CD4-positive, alpha-beta T cell treated with Interleukin-21 for 1 hour (primary cell): ENCODE data around the gene LRRC56.
"Not testable (repeated sequence)": the region's sequence is repeated elsewhere in the genome, so short reads cannot be mapped to it uniquely, and the experiment has no call there.

Experiments used
- DNase-seq: peaks from one replicate; pipeline ENCODE4 v3.0.0-alpha.2; 2020

LRRC56 gene

GRCh38 chr11:502288-503178, 34.8 kb upstream of the LRRC56 start:
- DNase-seq = no peak

- DNase-seq = peak; percentile 32
Measured at GRCh38 chr11:503179-503981, 33.9 kb upstream of the LRRC56 start.

DNA sequence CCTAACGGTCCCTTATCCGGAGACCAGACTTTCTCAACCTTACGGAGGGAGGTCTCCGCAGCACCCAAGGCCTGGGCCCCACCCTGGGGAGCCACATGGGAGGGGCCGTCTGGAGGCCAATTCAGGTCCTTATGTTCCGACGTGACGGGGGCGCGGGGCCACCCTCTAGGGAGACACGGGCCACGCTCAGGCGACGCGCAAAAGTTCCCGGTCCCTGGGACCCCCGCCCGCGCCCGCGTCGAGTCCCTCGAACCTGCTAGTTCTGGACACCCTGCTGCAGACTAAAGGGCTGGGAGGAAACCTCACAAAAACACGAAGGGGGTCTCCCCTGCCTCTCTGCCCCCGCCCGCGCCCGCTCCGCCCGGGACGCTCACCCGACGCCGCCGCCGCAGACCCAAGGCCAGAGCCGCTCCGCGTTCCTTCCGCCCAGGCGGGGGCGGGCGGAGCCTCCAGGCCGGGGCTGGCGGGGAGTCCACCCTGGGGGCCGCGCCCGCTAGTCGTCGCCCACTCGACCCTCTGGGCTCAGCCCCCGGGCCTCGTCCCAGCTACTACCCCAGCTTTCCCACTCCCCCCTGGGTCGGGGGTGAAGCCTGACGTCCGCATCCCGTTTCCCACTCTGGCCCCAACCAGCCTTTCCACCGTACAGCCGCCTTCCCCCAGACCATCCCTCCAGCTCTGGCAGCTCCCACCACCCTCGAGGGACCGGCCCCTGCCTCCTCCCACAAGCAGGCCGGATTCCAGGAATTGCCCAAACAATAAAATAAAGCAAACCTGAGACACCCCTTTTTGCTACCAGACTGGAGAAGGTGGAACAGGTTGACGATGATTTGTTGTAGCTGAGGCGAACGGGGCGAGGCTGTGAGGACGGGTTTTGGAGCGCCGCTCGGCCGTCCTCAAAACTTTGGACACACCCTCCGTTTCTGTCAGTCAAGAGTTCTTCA, 33.0 kb upstream of the LRRC56 start:
- no peak for DNase-seq

GRCh38 chr11:504994-505344, 32.4 kb upstream of the LRRC56 start:
- no peak for DNase-seq

- peak; percentile 96 for DNase-seq
Measured at GRCh38 chr11:506238-506994, 30.9 kb upstream of the LRRC56 start.

DNA sequence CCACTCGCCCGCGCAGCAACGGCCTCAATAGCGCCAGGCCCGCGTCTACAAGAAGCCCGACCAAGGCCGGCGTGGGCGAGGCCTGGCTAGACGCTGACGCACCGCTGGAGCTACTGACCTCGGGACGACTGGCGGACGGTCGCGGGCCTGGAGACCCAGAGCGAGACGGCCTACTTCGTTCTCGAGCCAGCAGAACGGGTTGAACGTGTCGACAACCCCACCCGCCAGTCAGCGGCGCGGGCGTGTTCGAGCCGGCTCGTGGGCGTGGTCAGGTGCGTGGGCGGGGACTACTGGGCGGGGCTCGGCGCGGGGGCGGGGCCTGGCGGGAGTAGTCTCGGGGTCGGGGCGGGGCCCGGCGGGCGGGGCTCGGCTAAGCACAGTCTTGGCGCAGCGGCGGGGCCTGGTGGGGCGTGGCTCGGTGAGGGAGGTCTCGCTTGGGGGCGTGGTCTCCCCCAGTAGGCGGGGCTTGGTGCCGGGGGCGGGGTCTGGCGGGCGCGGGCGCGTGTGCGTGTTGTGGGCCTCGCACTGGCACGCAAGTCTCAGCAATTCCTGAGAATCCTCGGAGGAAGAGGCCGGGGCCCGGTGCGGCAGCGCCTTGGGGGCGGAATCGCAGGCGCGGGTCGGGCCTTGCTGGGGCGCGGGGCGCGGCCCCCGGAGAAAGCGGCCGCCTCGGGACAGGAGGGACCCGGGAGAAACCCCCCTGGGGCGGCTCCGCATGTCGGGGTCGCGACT, 30.2 kb upstream of the LRRC56 start, which contains the start of gene RNH1:
Gene RNH1 (minus strand): TSS at position 248 of the 732 bp plus-strand sequence. CDS start 5,080 bp downstream, outside the sequence.
- DNase-seq = peak; percentile 98

GRCh38 chr11:507727-508515, 29.4 kb upstream of the LRRC56 start:
- DNase-seq = no peak

DNA sequence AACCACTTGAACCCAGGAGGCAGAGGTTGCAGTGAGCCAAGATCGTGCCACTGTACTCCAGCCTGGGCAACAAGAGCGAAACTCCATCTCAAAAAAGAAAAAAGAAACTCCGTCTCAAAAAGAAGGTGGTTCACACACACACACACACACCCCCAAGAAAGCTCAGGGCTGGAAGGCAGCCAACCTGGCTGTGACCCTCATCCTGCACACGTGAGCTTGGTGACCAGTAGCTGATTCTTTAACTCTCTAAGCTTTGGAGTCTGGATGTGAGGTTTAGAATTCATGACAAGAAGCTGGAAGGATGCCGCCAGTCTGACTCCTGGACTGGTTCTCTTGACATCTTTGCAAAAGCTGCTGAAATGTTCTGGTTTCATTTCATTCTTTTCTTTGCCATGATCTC, 28.4 kb upstream of the LRRC56 start:
- no peak for DNase-seq

DNA sequence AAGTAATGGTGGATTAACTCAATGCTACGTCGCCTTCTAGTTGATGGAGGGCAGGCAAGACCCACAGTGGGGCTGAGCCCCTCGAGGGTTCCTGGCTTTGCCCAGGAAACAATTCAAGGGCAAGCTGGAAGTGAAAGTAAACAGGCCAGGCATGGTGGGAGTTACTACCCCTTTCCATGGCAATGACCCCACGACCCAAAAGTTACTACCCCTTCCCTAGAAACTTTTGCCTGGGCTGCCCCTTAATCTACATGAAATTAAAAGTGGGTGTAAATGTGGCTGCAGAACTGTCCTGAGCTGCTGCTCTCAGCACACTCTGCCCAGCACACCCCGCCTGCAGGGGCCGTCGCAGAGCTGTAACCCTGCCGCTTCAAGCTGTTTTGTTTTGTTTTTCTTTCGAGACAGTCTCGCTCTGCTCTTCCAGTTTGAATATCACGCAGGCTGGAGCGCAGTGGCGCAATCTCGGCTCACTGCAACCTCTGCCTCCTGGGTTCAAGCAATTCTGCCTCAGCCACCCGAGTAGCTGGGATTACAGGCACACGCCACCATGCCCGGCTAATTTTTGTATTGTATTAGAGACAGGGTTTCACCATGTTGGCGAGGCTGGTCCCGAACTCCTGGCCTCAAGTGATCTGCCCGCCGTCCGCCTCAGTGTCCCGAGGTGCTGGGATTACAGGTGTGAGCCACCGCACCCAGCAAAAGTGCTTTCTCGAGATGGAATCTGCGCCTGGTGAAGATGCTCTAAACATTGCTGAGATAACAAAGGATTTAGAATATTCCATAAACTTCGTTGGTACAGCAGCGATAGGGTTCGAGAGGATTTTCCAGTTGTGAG, 24.3 kb upstream of the LRRC56 start:
- no peak for DNase-seq

- no peak for DNase-seq
Measured at GRCh38 chr11:514606-515005, 22.7 kb upstream of the LRRC56 start.

DNA sequence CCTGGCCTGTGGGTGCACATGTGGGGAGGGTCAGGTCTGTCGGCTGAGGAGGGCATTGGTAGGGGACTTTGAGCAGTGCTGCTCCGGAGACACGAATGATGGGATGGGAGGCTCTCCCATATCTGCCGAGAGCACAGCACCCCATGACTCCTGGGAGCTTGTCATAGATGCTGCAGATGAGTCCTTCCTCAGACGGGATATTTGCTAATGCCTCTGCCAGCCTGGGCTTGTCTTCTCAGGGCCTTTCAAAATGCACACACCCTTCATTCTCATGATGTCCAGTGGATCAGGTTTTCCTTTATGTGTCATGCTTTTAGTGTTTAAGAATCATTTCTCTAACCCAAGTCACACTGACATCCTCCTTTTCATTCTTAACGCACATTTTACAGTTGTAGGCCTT, 22.2 kb upstream of the LRRC56 start:
- DNase-seq = no peak

DNA sequence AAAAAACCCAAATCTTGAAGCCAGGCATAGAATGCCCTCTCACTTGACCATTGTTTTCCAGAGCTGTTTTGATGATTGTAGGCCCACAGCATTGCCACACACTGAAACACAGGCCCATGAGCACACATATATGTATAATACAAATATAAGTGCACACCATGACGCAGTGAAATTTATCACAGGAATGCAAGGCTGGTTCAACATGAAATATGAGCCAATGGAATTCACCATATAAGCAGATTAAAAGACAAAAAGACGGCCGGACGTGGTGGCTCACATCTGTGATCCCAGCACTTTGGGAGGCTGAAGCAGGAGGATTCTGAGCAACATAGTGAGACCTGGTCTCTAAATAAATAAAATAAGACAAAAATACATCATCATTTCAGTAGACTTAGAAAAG, 20.9 kb upstream of the LRRC56 start:
- DNase-seq = no peak

- DNase-seq = not testable (repeated sequence)
Measured at GRCh38 chr11:516918-517685, 20.2 kb upstream of the LRRC56 start.

- DNase-seq = peak; percentile 90
Measured at GRCh38 chr11:518463-519202, 18.7 kb upstream of the LRRC56 start.

- no peak for DNase-seq
Measured at GRCh38 chr11:520428-521176, 16.7 kb upstream of the LRRC56 start.

- no peak for DNase-seq
Measured at GRCh38 chr11:521177-521688, 16.1 kb upstream of the LRRC56 start.

GRCh38 chr11:526192-526591, 11.1 kb upstream of the LRRC56 start:
- DNase-seq = no peak
